ENCODE results near the gene ANKRD44.

Gene ANKRD44

DNA sequence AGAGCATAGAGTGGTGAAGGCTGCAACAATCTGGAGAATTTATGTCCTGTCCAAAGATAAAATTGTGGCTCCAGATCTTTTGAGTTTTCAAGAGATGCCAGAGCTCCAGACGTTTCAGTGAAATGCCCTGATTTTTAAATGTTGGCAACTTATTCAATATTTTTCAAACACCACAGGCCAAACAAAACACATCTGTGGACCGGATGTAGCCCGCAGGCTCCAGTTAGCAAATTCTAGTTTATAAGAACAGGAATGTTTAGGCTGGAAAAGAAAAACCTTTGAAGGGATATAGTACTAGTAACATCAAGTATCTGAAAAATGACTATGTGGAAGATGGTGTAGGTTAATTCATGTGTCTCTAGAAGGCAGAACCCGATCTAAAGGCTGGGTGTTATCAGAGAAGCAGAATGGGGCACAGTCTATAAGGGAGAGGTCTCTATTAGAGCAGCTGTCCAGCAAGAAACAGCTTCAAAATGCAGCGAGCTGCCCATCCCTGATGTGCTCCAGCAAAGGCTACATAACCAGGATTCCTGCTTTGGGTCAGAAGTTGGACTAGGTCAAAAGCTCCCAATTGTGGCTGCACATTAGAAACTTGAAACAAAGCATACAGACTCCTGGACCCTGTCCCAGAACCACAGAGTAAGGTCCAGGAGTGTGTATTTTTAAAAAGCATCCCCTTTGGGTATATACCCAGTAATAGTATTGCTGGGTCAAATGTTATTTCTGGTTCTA, 105.9 kb downstream of the ANKRD44 start:
- DNase-seq, result no peak

DNA sequence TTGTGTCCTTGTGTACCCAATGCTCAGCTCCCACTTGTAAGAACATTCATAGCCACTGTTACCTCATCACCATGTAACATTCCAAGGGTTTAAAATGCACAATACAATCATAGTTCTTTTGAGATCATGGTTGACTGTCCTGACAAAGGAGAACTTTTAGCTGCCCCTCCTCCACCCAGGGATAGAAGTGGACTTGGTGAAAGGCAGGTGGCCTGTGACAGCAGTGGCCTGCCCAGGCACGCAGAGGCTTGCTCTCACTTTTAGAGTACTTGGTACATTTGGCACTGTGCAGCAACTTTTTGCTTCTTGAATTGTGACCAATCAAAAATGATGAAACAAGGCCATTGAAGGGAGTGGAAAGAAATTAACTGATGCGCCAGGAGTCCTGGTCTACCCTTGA, 108.7 kb downstream of the ANKRD44 start:
- no peak for DNase-seq

DNA sequence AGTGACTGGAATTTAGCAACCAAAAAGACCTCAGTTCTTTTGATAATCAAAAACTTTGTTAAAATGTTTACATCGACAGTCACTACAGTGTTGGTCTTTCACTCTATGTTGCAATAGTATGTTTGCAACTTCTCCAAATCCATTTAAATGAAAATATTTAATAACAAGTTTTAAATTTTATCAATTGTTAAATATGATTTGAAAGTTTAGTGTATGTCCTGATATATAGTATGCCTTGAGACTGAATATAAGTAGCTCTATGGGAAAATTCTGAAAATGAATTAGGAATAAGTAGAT, 109.9 kb downstream of the ANKRD44 start:
- no peak for DNase-seq

DNA sequence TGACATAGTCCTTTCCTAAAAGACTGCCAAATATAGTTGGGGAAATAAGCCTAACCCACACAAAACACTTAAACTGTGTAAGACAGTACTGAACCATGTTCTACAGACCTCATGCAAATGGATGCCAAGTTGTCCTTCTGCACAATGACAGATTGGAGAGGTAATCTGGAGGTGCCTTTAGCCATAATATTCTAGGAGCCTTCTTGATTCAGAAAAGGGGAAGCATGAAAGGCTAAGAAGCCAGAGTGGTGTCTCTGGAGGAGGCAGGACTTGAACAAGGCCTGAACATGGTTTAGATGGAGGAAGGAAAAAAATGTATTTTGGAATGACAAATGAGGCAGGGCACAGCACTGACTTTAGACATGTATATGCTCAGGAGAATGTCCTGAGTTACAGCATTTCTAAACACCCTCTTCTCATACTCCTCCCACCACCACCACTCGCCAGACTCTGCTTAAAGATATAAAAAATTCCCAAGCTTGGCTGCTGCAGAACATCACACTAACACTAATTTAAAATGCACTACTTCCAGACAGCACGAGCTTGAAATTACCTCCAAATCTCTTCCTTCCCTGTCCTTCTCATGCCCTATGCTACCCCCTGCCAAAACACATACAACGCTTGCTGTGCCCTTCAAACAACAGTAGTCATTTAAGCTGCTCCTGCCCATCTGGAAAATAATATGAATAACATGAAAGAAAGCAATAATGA, 110.4 kb downstream of the ANKRD44 start:
- DNase-seq, result no peak

DNA sequence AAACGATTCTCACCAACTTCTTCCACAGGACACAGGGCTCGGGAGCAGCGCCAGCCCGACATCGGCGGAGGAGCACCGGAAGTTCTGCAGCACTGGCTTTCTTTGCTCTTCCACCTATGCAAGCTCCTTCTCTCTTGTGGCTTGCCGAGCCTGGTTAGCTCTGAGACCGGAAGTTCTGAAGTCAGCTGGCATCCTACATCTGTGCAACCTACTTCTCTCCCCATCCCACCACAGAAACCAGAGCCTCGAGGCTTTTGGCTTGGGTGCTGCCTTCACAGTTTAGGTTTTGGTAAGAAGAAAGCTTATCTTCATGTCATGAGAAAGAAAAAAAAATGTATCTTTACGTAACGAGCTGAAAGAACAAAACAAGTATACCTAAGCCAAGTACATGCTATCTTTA, 111.7 kb downstream of the ANKRD44 start:
- DNase-seq, result no peak

DNA sequence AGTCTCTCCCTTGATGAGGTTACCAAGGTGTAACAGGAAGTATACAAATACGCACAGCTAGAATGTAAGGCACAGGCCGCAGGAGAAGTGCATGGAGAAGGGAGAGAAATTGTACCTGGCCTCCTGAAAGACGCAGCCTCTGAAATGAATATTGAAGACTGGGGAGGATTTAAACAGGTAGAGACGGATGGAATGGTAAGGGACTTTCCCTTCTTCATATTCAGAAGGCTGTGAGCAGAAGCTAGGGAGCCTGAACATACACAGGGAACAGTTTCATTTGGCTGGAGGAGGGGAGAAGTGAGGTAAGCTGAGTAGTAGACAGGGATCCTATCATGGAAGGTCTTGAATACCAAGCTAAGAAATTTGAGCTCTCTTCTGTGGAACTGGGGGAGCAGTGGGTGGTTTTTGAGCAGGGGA, 112.7 kb downstream of the ANKRD44 start:
- DNase-seq, result no peak

DNA sequence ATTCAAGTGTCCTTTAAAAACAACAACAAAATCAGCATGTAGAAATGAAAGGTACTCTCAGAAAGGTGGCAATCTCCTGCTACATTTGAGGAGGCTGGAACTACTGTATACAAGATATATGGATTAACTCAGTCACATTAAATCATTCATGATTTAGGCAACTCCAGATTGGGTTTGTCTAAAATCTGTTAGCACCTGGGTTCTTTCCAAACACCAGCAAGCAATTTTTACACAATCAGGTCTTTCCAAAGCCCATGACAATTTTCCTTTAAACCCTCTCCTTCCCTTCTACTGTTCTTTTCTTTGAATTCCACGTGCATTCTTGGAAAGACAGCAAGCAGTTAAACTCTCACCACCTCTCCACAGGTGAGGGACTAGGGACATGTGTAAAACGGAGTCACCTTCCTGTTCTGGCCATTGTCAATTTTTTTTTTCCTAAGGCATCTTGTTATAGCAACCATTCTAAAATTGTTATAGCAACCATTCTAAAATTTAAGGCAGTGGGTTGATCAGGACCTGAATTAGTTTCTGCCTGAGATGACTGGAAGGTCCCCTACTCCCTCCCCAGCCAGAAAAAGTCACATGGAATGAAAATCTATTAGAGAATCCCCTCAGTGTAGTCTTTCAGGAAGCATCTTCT, 113.9 kb downstream of the ANKRD44 start:
- no peak for DNase-seq

DNA sequence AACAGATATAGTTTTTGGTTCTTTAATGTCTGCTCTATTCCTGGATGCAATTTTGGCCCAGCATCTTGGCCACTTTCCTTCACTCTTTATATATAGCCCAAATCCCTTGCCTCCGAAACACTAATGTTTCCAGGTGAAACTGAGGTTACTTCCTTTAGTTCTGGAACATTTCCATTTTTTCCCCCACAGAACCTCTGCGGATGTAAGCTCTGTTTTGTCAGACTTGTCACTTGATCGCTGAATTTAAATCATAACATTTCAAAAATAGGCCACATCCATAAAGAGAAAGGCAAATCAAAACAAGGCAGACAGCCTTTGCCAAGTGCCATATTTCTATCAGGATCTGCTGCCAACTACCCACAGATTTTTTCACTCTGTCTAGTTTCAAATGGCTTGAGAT, 115.1 kb downstream of the ANKRD44 start:
- no peak for DNase-seq

DNA sequence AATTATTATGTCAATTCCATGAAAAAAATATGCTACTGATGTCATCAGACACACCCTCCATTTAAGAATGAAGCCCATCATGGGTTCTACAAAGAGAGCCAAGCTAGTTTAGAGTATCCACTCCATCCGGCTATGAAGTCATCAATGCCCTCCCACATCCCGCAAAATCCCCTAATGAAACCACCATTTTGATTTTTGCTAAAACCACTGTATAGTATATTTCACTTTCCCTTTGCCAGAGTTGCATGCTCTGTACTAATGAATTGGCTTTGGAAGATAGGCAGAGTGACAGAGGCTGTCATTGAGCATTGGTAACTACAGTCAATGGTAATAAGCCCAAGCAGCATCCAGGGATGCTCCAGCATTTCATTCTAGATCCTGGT, 118.6 kb downstream of the ANKRD44 start:
- DNase-seq, result no peak

DNA sequence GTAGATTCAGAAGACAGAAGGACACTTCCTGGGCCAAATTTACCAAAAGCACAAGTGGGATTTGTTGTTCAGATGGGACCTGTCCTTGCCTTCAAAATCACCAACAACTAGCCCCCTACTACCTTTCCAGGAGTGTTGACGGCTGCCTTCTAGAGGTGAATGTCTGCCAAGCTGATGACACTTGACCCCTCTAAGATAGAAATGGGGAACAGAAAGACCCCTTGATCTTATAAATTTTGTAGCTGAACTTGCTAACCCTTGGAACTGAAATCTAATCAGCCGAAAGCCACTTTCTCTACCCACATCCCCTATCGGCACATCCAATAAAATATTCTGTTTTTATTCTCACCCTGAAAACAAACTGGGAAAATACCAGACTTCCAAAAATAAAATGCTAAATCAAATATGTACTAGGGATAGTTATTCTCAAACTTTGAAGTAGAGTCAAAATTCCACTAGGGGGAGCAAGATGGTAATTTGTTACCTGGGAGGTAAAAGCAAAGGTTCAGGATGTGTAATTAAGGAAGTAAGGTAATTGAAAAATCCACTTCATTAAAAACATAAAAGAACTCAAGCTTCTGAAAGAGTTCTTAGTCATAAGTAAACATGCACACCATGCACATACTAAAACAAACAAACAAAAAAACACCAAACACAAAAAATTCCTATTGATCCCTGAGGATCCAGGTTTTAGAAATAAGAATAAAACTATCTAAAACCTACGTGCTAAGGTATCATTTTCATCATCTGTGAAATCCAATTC, 119.2 kb downstream of the ANKRD44 start:
- peak; percentile 44 for DNase-seq

DNA sequence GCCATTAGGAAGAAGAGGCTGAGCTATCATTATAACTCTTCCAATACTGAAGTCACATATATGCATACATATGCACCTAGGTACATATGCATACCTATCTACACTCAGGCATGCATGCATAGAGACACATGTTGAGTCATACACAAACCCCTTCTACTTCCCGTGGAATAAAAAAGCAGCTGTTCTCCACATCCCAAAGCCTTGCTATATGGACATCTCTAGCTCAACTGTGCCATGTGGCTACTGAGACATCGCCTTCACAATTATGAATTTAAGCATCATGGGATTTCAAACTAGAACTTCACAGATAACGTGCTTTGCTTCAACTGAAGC, 120.5 kb downstream of the ANKRD44 start:
- no peak for DNase-seq

DNA sequence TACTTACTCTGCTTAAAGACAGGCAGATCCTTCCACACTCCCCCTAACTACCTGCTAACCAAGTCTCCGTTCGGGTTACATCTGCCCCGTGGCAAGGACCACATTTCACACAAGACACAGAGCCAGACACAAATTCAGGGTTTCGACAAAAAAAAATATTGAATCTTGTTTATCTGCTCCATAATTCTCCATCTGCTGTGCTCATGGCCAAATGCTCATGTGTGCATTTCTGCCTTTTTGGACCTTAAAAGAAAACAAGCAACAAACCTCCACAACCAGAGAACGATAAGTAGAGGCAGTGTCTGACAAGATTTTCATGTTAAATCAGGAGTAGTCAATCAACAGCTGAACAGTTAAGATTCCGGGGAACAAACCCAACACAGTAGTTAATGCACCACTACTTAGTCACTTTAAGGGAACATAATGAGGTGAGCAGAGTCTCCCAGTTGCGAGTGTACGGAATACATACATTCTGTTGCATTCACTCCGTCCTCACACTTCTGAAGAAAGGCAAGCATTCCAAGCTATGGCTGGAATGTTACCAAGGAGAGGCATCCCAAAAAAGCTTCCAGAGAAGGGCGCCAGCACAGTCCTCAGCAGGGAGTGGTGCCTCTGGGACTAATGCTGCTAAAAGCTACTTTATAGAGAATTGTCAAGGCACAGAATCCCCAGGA, 121.0 kb downstream of the ANKRD44 start:
- DNase-seq, result no peak

DNA sequence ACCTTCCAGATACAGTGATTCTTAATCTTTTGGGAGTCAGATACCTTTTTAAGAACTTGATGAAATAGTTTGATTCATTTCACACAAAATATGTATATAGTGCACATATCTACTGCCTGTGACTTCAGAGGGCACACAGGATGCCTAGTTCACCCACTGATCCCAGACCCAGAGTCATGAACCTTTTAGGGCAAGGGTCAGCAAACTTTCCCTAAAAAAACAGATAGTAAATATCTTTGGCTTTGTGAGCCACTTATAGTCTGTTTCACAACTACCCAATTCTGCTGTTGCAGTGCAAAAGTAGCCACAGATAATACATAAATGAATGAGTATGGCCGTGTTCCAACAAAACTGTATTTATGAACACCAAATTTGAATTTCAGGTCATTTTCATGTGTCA, 124.9 kb downstream of the ANKRD44 start:
- no peak for DNase-seq

DNA sequence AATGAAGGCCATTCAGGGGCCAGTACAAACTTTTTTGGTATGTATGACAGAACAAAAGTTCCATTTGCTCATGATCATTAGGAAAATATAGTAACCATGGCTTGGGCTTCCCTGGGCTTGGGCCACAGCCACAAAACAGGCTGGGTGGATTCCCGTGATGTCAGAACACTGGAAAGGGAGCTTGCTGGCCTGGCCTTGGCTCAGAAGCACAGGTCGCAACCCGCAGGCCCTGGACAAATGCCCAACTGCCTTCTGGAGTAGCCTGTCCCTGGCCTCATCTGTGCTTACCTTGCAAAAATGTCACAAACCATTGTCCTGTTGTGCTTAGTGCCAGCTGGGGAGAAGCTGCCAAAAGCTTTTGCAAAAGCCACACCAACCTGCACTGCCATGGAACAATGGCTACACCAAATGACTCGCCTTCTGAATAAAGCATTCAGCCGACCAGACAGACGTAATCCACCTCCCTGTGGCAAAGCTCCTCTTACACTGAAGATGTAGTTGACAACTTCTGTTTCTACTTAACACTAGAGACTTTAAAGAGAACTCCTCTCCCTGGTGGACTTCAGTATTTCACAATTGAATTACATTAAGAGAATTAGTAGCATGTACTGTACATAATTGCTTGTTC, 125.5 kb downstream of the ANKRD44 start:
- DNase-seq, result no peak

DNA sequence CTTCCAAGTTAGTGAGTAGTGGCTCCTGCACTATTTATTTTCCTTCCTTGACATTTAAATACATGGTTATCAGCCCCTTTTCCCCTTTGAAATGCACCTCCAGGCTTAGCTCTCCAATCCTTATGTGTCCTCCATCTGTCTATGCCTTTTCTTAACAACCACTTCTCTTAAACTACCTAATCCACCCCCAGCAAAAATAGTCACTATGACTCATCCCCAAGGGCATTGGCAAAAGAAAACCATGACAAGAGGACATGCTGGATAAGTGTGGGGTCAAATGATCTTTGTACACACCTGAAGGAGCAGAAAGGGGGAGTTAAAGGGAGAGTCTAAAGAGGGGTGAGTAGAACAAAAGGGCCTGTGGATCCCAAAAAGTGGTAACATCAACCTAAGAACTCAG, 127.2 kb downstream of the ANKRD44 start:
- no peak for DNase-seq

DNA sequence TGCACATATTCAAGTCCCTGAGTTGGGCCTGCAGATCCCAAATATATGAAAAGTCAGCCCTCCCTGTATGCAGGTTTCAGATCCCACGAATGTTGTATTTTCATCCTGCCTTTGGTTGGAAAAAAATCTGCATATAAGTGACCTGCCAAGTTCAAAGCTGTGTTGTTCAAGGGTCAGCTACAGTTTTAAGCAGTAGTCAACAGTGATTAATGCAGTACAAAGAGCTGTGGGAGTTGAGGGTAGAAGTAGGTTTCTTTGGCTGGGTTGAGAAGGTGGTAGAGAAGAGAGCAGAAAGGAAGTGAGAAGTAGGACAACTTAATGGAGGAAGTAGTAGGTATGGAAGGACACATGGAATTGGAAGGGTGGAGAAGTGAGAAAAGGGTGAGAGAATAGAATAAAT, 127.9 kb downstream of the ANKRD44 start:
- no peak for DNase-seq

DNA sequence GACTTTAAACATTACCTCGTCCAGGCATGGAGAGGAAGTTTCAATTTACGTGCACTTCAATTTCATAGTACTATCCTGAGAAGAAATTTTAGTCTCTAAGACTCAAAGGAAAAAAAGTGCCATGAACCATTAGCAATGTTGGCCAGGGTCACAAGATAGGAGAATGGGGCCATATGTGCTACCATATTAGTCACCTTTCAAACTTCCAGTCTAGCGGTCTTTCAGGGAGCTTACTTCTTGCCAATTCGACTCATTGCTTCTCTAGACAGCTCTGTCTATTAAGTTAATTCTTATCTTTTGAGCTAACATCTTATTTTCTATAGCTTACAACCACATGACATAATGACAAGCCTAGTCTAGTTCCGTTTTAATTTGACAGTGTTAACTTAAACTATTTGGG, 129.1 kb downstream of the ANKRD44 start:
- DNase-seq, result no peak

DNA sequence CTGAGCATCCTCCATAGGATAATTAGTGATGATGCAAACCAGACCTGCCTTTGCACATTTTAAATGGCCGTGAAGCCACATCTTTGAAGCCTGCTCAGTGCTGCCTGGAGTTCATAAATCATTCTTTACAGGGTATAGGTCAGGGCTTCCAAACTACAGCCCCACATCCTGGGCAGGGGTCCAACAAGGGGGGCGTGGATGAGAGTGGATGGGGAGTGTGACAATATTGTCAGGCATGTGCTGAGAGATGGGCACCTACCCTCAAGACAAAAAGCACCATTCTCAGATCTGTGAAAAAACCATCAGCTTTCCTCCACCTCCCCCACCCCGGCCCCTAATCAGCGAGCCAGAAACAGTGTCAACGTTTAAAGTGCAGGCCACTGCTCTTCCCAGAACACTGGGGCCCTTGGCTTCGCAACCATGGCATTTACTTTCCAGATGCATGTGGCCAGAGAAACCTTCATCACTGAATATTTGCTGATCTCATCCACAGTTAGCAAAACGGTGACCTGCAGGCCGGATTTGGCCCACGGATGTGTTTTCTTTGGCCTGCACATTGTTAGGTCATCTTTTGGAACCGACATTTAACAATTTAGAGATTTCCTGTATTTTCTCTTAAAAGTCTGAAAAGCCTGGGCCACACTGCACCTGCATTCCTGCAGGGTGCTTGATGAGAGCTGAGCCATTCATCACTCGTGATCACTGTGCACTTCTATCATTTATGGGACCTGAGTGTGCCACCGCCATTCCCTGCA, 130.7 kb downstream of the ANKRD44 start:
- DNase-seq, result no peak

DNA sequence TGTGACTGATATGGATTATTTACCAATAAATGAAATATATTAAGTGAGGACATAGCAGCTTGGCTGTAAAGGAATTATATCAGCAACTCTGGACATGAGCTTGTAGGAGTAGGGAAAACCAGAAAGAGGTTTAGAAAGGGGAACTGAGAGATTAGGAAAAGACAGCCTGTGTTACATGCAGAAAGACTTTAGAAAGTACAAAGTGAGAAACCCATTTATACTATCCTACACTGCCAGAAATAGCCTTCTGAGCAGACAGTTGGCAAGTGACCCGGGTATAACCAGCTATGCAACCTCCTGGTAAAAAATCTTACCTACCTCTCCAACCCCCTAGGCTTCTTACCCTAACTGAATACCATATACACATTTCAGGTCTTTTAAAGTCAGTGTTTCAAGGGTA, 134.1 kb downstream of the ANKRD44 start:
- no peak for DNase-seq

DNA sequence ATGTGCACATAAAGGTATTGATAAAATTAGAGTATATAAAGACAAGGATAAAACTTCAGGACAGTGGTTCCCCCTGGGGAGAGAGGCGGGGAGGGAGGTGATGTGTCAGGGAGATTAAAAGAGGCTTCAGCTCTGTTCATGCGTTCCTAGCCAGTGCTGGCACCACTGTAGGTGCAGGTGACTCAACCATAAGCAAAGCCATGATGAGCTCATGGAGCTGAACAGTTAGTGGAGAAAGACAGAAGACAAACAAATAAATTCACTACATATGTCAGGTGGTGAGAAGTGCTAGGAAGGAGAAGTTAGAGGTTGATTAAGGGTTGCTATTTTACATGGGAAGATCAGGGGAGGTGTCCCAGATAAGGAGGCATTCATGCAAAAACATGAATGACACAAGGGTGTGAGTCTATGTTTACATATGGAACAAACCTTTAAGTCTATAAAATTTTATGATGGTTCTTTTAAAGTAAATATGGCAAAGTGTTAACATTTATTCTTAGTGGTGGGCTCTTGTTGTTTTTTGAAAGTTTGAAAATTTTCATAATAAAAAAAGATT, 136.0 kb downstream of the ANKRD44 start:
- no peak for DNase-seq

DNA sequence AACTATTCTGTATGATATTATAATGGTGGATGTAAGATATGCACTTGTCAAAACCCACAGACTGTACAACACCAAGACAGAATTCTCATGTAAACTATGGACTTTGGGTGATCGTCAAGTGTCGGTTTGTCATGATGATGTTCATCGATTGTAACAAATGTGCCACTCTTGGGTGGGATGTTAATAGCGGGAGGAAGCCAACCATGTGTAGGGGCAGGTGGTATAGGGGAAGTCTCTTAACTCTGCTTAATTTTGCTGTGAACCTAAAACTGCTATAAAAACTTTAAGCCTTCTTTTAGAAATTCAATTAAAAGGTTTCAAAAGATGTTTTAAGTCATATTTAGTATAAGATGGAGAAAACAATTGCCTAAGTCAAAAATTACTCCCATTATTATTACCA, 139.0 kb downstream of the ANKRD44 start:
- no peak for DNase-seq

DNA sequence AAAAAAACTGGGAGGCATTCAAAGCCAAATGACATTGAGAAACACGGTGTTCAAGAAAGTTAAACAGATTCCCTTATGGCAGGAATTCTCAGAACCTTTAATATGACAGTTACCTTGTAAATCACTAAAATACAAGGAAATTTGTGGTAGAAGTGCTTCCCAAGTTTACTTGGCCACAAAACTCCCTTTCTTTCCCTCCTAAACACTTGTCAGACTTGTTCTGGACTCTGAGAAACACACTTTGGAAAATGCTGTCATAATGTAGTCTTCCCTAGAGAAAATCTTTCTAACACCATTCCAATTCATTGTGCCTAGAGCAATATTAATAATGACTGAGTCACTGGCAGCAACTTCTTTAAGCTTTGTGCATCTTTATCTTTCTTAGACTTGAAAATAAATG, 140.4 kb downstream of the ANKRD44 start:
- no peak for DNase-seq
